Effector CD4-positive, alpha-beta T cell (primary cell): ENCODE results near the gene RARRES1. TPM values are rescaled to one million over a fixed set of nuclear protein-coding genes. Genes with fewer than 3 reads are reported as not detected.

Experiments
- DNase-seq: peaks from one replicate; pipeline ENCODE4 v3.0.0-alpha.2; 2020
- total RNA-seq: gene quantifications from one replicate; lab custom pipeline; 2026; lab: John Stamatoyannopoulos, UW

RARRES1 gene
- not detected for total RNA-seq

DNA sequence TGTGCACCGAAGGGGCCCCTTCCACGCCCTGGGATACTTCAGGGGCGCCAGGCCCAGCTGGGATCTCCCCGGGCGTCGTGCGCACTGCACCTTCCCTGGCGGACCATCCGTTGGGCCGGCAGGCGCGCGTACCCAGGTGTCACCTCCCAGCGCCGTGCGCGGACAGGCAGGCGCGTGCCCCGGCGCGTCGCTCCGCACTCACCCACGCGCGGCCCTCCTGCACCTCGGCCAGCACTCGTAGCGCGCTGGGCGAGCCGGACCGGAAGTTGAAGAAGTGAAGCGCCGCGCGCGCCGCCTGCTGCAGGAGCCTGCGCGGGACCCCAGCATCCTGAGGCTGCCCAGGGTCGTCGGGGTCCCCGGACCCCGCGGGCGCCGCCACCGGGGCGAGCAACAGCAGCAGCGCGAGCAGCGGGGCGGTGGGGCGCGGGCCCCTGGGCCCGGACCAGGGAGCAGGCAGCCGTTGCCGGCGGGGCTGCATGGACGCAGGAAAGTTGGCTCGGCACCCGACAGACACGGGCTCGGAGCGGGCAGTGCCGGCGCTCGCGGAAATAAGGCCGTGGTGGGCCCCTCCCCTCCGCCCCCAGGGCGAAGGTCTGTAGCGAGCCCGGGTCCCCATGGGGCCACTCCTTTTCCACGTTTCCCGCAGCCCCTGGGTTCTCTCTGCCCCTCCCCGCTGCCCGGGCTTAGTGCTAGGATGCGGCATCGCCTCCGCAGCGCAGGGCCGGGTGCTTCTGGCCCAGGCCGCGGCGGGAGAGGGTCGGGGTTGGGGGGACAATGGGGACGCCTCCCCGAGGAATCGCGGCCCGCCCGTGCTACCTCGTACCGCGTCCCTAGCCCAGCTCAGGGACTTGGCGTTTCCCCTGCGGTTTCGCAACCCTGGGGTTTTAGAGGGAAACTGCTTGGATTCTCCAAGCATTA, at the start of gene RARRES1:
TSS of gene RARRES1 (minus strand) at position 520 of the 918 bp plus-strand sequence. CDS start at position 478, 42 bp downstream.
- no peak for DNase-seq

DNA sequence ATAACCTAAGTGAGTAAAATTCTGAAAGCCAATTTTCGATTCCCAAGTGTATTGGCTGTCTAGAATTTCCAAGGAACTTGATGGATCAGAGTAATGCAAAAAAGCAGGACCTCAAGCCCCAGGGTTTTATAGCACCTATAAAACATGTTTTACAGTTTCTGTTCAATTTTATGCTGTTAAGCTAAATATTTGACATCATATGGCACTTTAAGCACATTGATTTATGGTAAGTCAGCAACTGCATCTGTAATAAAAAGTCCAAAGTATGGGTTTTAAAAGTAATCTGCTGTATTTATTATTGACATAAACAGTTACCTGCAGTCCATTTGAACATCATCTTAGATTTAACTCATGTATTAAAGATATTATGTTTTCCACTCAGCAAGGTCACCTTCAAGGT, 49.6 kb upstream of the RARRES1 start:
- DNase-seq: no peak

DNA sequence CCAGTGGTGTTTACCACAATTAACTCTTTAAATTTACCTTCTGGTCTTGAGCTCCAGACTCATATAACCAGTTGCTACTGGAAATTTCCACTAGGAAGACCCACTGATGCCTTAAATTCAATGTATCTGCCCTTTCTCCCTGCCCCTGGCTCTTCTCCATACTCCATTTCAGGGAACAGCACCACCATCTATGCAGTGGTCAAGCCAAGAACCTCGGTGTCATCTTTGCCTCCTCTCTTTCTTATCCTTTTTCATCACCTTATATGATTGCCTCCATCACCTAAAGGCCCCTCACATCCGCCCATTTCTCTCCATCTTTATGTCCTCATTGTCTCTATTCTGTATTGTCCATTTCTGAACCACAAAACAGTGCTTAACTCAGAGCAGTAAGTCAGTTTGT, 48.9 kb upstream of the RARRES1 start:
- DNase-seq: no peak

DNA sequence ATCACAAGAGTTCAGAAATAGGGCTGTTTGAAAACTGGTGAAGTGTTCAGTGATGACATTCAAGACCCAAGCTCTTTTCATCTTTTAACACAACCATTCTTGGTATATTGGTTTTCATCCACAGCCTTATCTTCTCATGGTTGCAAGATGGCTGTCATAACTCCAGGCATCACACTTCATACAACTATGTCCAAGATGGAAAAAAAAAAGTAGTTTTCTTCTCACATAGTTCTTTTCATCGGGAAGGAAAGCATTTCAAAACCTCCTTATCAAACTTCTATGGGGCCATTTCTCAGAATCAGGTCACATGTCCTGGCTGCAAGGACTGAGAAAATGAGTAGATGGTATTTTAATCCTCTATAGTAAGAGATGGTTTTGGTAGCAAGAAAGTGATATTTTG, 48.5 kb upstream of the RARRES1 start:
- DNase-seq: no peak

GRCh38 chr3:158777161-158777873, 45.1 kb upstream of the RARRES1 start:
- DNase-seq: no peak

DNA sequence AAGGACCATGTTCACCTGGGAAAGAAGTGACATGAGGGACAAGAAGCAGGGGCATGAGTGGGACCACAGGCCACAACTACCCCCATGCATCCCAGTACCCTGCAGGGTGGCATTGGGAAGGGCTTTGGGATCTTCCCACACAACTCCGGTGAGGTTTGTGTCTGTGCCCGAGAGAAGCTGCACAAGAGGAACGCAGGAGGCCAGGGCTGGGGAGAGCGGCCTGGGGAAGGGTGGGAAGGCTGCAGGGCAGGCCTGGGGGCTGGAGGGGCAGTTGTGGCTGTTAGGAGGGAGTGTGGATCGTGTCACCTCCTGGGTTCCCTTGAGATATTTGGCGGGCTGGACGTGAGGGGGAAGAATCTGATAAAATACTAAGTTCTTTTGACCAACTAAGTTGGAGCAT, 44.3 kb upstream of the RARRES1 start:
- no peak for DNase-seq

DNA sequence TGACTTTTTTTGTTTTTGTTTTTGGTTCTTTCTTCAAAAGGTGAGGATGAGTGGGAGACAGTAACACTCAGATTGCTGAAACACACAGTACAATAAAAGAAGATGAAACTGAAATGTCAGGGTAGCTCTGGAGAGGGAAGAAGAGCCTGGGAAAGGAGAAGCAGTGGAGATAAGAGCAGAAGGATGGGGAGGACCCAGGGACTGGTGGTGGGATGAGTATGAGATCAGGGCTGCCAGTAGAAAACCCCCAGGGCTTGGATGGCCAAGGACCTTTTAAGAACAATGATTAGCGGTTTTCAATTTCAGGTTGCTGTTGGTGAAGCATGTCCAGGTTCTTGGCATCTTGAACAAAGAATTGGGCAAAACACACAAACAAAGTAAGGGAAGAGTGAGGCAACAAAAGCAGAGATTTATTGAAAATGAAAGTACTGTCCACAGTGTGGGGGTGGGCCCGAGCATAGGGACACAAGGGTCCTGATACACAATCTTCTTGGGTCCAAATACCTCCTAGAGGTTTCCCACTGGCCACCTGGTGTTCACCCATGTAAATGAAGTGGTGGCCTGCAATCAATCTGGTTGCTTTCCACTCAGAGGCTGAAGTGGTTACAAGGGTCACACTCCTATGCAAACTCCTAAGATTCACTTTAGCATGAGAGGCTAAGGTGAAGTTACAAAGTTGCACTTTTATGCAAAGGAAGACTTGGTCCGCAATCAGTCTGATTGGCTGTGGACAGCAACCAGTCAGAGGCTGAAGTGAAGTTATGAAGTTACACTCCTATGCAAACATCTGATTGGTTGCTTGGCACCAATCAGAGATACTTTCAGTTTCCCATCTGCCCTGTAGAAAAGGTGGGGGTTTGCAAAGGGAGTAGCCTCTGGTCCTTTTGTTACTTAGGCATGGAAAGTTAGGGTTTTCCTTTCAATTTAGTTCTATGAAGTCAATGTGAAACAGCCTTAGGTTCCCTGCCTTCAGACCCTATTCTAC, 43.5 kb upstream of the RARRES1 start:
- no peak for DNase-seq

- DNase-seq: no peak
Measured at GRCh38 chr3:158774965-158775364, 42.7 kb upstream of the RARRES1 start.

- DNase-seq: no peak
Measured at GRCh38 chr3:158773845-158774830, 41.9 kb upstream of the RARRES1 start.

DNA sequence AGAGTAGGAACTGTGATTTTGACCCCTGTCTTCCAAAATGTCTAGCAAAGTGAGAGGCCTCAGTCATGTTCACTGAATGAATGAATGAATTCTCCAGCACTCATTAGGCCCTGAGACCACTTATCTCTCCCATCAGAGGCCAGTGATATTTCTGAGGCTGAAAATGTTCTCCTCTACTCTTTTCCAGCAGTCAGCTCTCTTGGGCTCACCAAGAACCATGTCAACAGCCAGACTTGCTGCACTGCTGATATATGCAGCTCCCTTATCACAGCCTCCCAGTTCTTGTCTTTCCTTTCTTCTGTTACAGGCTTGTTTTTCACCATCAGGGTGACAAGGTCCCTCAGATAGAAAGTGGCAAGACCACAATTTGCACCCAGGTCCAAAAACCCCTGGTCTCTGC, 40.9 kb upstream of the RARRES1 start:
- DNase-seq: no peak

- no peak for DNase-seq
Measured at GRCh38 chr3:158771982-158772381, 39.7 kb upstream of the RARRES1 start.

DNA sequence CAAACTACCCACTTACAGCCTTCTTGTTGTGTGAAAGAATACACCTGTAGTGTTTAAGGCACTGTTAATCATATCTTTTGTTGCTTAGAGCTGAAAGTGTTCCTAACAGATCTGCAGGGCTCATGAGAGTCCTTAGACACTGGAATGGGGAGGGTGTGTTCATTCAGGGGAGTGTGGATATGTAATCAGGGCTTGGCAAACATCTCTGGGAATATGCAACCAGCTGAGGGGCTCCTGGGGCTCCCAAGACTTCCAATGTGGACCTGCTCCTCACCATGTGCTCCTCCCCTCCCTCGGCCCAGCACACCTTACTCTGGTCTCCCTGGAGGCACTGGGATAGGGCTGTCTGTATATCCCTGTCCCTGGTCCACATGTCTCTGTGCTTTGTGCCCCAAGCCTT, 39.3 kb upstream of the RARRES1 start:
- no peak for DNase-seq

- DNase-seq: no peak
Measured at GRCh38 chr3:158770741-158771350, 38.6 kb upstream of the RARRES1 start.

DNA sequence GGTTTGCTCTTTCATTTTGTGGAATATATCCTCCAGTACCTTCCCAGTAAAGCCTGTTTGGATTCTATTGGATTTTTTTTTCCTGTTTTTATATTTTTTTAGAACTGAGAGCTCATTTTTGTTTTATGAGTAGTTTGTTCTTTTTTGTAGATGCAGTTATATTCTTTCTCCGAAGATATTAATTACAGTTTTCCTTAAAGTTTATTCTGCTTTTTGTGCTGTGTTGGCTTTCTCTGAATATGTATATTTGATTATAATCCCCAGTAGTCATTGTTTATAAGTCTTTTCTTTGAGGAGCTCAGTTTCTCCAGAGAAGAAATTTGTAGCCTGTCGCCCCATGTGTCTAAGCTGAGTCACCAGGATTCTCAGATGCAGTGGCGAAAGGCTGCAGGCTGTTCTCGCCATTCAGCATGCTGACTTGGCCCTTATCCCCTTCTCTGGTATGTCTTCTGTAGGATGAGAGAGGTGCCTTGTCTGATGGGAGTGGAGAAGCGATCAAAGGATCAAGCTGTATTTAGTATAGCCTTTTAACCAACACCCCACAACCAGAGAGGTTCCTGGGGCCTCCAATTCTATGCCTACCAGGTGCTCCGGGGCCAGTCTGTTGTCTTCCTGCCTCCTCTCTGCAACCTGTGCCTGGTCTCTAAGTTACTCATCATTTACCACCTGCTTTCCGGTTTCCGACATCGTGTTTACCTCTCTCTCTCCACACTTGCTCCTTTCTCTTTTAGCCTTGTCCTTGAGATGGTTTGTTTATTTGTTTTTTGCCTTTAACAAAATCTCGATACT, 37.9 kb upstream of the RARRES1 start:
- no peak for DNase-seq

DNA sequence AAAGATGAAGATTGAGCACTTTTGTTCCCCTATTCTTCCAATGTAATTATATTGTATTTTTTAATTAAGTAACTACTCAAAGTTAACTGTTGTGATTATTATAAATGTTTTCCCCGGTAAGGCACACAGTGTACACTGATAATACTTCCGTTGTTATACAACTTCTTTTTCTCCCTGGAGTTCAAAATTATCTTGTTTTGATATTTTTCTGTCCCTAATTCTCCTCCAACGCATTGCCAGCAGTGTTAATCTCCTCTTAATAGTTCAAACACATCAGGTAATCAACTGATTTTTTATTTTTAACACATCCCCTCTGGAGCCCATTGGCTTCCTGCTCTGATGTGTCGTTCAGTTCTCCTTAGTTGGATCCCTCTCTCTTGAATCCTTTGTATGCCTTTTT, 37.3 kb upstream of the RARRES1 start:
- no peak for DNase-seq

DNA sequence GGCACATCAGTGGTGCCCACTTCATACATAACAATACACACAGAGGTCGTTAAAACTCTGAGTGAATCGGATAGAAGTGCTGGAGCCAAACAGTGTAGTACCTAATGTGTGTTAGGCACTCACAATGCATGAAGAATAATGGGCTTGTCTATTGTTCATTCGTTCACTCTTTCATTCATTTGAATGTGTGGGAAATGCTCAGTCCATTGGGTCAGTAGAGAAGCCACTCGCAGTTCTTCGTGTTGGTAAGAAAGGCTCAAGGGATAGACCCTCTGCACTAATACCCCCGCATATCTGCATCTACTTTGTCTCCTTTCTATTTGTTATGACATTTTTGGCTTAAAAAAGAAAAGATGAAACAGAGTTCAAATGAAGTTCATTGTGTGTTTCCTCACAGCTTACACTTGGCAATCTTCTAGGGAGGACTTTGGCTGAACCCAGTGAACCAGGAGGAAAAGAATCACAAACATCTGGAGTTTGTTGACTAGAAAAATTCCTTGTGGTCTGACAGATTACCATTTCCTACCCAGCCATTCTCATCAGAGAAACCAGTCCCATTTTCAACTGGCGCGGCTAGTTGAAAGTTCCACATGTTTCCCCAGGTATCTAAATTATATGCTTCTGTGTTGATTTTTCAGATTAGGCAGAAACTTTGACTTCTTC, 36.8 kb upstream of the RARRES1 start:
- no peak for DNase-seq

DNA sequence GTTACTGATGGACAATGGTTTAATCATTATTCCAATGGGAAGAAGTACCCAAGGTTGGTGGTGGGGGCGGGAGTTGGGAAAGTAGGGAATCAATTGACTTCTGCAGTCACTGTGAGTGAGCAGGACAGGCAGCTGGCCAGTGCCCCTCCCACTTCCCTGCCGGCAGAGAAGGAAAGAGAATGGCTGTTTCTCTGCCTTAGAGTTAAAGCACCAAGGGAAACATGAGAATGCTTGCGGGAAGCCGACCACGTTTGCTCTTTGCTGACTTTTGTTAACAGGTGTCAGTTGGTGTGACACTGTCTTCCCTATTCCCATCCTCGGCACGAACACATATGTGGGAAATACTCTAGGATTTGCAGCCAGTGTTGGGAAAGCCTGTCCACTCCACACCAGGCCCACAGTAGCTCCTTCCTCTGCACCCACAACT, 36.1 kb upstream of the RARRES1 start:
- no peak for DNase-seq

- no peak for DNase-seq
Measured at GRCh38 chr3:158766364-158766763, 34.1 kb upstream of the RARRES1 start.

- no peak for DNase-seq
Measured at GRCh38 chr3:158765518-158766205, 33.4 kb upstream of the RARRES1 start.
